ENCODE data around the gene PSIP1.
"Not testable (repeated sequence)": the region's sequence is repeated elsewhere in the genome, so short reads cannot be mapped to it uniquely, and the experiment has no call there.

The PSIP1 gene

DNA sequence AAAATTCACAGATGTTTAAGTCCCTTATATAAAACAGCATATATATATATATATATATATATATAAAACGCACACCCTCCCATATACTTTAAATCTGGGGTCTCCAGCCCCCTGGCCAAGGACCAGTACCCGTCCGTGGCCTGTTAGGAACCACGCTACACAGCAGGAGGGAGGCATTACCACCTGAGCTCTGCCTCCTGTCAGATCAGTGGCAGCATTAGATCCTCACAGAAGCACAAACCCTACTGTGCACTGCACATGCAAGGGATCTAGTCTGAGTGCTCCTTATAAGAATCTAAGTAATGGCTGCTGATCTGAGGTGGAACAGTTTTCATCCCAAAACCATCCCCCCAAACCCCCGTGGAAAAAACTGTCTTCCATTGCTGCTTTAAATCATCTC lies 9.0 kb downstream of the PSIP1 start:
- no peak for DNase-seq (ENCODE audit: low spot score)

DNA sequence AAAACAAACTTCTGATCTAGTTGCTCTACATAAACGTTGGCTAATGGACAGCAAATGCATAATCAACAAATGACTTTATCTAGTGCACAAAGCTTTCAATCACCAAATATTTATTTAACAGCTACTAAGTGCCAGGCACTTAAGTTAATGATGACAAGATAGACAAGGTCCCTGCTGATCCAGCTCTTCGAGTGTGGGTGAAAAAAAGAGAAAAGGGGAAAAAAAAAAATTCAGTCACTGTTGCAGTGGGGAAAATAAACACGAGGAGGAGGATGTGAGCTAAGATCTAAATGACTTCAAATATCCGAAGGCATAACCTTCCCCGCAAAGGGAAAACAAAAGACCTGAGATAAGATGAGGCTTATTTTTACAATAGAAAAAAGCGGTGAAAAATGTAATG lies 9.6 kb downstream of the PSIP1 start:
- no peak for DNase-seq (ENCODE audit: low spot score)

DNA sequence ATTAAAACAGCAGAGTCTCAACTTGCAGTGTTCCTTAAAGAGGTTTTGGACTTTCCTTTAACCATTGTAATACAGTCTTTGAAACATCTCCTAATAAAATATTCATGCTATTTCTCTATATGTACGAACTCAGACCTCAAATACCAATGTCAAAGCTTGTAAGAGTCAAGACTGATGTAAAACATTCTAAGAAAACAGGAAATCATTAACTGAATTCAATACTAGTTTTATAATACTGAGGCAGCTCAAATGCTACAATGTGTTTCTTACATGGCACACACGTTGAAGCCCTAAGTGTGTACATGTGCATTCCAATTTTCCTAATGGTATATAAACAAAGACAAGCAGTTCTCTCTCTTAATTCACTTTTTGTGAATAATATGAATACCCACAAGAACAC lies 11.6 kb downstream of the PSIP1 start:
- no peak for DNase-seq (ENCODE audit: low spot score)

DNA sequence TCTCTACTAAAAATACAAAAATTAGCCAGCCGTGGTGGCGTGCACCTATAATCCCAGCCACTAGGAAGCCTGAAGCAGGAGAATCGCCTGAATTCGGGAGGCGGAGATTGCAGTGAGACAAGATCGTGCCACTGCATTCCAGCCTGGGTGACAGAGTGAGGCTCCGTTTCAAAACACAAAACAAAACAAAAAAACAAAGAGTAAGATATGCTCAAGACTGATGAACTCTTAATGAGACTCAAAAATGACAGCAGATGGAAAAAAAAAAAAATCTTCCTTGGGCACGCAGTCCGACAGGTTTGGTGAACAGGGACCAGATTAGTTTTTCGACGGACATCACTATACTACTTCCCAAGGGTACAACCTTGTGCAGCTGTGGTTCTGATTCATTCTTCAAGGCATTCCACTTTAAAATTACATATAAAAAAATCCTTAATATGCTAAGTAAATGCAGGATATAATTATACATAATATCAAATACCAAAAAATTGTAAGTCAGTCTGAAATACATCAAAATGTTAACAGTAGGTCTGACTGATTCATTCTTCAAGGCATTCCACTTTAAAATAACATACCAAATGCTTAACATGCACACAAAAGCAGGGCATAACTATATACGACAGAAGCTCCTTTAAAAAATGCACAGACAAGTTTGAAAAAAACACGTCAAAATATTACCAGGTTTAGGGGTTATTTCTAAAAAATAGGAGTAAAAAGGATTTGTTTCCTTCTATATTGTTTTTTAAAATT lies 12.3 kb downstream of the PSIP1 start:
- DNase-seq (ENCODE audit: low spot score), result no peak

DNA sequence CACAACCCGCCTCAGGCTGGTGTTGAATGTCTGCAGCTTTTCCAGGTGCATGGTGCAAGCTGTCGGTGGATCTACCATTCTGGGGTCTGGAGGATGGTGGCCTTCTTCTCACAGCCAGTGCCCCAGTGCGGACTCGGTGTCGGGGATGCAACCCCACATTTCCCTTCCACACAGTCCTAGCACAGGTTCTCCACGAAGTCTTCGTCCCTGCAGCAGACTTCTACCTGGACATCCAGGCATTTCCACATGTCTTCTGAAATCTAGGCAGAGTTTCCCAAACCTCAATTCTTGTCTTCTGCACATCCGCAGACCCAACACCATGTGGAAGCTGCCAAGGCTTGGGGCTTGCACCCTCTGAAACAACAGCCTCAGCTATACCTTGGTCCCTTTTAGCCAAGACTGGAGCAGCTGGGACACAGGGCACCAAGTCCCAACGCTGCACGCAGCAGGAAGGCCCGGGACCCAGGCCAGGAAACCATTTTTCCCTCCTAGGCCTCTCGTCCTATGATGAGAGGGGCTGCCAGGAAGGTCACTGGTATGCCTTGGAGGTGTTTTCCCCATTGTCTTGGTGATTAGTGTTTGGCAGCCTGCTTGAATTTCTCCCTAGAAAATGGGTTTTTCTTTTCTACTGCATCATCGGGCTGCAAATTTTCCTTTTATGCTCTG lies 18.2 kb downstream of the PSIP1 start:
- DNase-seq (ENCODE audit: low spot score), result no peak

DNA sequence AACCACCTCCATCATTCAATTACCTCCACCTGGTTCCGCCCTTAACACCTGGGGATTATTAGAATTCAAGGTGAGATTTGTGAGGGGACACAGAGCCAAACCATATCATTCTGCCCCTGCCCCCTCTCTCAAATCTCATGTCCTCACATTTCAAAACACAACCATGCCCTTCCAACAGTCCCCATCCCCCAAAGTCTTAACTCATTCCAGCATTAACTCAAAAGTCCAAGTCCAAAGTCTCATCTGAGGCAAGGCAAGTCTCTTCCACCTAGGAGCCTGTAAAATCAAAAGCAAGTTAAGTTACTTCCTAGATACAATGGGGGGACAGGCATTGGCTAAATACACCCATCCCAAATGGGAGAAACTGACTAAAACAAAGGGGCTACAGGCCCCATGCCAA lies 18.8 kb downstream of the PSIP1 start:
- no peak for DNase-seq (ENCODE audit: low spot score)

DNA sequence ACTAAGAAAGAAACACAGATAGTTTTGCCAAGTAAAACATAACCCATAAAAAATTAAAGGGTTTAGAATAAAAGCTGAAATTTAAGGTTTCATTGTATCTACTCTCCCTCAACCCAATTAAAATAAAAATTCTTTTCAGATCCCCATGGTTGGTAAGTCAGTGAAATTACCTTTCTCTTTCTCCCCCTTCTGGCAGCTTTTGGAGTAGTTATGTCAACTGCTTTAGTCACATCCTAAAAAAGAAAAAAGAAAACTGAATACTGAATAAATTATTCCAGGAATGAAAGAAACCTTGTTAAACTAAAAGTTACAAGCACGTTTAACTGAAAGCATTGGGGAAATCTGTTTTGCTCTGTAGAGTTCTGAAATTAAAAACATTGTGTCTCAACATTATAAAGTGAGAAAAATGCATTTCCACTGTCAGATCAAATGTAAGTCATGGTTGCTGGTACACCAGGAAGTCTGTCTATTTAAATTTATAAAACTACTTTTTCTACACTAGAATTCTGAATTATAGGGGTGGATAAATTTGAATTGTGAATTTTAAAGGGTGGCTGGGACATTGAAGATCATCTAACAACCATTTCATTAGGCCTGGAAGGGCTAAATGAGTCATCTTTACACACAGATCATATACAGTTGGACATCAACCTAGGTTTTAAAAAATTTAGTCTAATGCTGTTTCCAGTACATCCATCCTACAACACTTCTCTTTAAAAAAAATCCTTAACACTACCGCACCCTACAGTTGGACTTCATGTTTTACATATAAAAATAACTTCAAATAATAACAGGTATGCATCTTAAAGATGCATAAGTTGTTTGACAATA lies 24.7 kb downstream of the PSIP1 start:
- peak; percentile 10 for DNase-seq (ENCODE audit: low spot score)

DNA sequence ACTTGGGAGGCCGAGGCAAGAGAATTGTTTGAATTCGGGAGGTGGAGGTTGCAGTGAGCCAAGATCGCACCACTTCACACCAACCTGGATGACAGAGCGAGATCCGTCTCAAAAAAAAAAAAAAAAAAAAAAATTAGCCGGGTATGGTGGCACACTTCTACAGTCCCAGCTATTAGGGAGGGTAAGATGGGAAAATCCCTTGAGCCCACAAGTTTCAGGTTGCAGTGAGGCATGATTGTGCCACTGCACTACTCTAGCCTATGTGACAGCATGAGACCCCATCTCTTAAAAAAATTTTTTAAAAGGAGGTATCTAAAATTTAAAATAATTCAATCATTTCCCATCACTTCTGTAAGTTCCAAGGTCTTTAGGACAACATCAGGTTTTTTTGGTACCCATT lies 26.0 kb downstream of the PSIP1 start:
- no peak for DNase-seq (ENCODE audit: low spot score)

DNA sequence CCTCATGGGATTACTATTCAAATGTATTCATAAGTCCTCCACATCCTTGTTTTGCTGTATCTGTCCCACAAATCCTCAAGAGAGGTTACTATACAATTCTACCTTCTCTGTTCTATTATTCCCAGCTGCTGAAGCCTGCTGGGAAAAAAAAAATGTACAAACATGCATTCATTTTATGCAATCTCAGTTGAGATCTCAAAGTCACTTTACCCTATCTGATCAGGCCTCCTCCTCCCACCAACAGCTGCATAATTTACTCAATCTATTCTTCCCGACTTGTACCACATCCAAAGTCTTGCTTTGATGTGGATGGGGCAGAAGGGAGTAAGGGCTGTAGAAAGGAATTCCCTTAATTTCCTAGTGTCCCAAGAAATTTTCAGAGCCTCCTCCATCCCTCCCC lies 28.6 kb downstream of the PSIP1 start:
- no peak for DNase-seq (ENCODE audit: low spot score)

DNA sequence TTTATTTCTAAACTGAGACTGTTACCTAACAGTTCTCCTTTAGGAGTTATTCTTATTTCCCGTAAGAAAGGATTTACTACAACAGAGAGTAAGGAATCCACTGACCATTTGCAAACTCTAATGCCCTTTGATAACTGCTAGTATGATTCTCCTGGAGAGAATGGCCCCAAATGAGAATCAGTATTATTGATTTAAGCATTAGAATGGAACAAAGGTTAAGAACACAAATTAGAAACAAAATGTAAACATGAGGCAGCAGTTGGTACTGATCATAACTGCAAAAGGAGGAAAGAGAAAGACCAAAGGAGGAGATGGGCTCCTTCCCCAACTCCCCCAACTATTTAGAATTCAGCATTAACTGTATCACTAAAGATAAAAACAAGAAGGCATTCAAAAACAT lies 30.7 kb downstream of the PSIP1 start:
- DNase-seq (ENCODE audit: low spot score), result no peak

DNA sequence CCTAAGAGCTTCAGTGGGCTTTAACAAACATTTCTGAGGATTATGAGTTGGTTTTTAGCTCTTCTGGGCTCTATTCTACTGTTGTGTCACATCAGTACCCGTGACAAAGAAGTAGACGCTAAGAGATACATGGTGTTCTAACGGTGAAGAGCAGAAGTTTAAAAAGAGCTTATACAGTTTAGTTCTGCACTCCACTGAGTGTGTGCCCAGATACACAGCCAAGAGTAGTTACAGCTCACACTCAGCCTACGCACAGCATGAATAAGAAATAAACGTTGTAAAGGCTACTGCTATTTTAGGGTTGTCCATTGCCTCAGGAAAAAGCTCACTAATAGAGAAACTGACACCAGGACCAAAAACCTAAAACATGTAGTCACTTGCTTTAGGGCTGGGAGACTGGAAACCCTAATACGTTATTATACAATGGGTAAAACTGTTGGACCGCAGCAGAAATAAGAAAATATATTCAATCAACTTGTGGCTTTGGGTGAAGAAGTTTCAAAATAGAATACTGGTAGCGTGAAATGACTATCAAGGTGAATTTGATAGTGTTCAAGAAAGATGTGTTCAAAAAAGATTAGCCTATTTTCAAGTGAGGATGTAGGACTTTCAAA lies 34.7 kb downstream of the PSIP1 start:
- DNase-seq (ENCODE audit: low spot score), result no peak

DNA sequence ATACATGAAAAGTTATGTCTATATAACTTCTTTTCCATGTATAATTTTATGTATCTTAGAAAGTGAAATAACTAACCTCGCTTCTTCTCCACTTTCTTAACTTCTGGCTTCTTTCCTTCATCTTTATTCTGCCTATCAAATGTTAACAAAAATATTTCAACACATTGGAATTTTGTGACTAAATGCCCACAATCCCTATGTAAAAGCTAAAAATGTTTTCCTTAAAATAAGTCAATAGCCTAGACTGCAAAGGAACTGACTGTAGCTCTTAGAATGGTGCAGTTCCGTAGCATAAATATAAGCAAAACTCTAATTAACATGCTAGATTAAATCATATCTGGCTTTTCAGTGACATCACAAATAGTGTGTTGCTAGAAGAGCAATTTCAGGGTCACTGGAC lies 40.9 kb downstream of the PSIP1 start:
- no peak for DNase-seq (ENCODE audit: low spot score)

DNA sequence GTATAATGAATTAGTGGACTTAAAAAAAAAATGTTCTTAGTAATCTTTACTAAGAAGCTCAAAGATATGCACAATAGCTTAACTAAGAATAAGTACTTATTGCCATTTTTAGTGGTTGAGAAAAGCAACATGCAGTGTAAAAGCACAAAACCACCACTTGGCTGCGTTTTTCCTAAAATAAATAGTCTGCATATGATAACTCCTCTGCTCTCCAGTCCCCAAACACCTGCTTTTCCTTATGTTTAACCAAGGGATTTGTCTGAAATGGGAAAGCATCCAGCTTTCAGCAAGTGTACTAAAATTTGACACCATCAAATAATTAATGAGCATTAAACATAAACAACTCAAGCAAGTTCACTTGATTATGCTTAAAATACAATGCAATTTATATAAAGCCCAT lies 41.4 kb downstream of the PSIP1 start:
- DNase-seq (ENCODE audit: low spot score), result no peak

DNA sequence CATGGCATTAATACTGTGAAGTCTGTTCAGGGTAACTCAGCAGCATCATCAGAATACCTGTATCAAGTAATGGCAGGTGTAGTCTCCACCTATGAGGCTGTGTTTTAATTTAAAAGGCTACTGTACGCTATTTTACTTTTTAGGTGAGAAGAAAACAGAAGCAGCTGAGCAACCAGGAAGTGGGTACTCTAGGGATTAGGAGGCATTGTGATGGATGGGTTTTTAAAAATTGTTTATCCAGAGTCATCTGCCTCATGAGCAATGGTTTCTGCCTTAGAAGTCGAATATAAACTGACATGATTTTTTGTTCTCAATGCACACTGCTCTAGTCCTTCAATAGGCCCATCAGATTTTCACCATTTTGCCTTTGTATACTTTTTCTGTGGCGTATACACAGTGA lies 42.6 kb downstream of the PSIP1 start:
- DNase-seq (ENCODE audit: low spot score), result no peak

DNA sequence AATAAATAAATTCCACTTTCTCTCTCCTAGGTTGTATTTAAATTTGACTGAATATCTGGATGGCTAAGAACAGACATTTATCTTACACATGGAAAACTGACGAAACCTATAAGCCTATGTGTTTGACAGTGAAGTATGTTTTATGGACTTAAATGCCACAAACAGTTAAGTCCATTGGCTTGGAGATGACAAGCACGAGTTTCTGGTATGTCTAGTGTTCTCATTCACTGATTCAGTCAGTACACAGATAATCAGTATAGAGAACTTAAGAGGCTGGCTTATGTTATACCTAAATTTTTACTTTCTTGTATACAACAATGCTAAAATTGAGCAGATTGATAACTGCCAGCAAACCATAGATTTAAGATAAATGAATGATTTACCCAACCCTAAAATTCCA lies 49.2 kb downstream of the PSIP1 start:
- DNase-seq (ENCODE audit: low spot score), result no peak

DNA sequence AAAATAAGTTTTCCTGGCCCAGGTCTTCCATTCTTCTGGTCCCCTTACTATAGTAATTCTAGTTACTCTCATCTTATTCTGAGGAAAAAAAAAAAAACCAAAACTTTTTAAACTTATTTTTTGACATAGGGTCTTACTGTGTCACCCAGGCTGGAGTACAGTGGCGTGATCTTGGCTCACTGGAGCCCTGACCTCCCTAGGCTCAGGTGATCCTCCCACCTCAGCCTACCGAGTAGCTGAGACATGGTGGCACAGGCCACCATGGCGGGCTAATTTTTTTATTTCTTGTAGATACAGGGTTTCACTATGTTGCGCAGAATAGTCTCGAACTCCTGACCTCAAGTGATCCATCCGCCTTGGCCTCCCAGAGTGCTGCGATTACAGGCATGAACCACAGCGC lies 49.7 kb downstream of the PSIP1 start:
- no peak for DNase-seq (ENCODE audit: low spot score)

DNA sequence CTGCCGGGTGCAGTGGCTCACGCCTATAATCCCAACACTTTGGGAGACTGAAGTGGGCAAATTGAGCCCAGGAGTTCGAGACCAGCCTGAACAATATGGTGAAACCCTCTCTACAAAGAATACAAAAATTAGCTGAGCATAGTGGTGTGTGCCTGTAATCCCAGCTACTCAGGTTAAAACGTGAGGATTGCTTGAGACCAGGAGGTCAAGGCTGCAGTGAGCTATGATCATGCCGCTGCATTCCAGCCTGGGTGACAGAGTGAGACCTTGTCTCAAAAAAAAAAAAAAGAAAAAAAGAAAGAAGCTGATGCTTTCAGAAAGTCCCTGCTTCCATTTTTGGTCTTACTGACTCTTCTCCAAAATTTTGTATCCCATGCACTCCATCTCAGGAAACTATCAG lies 56.8 kb downstream of the PSIP1 start:
- no peak for DNase-seq (ENCODE audit: low spot score)

DNA sequence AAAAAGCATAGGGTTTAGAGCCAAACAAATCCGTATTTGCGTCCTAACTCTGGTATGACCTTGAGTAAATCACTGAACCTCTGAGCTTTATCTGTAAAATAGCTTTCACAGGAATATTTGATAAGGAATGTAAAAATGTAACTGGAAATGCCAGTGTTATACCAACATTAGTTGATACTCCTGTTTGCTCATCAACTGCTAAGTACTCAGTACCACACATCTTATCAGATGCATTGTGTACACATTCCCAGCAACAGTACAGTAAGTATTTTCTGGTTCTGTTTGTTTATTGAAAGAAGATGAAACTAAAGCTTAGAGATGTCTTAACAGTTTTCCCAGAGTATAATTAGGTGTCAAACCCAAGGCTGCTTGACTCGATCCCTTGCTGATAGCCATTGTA lies 66.6 kb downstream of the PSIP1 start:
- no peak for DNase-seq (ENCODE audit: low spot score)

DNA sequence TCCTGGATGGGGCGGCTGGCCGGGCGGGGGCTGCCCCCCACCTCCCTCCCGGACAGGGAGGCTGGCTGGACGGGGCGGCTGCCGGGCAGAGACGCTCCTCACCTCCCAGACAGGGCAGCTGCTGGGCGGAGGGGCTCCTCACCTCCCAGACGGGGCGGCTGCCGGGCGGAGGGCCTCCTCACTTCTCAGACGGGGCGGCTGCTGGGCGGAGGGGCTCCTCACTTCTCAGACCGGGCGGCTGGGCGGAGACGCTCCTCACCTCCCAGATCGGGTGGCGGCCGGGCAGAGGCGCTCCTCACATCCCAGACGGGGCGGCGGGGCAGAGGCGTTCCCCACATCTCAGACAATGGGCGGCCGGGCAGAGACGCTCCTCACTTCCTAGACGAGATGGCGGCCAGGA lies 68.5 kb downstream of the PSIP1 start:
- DNase-seq (ENCODE audit: low spot score), result not testable (repeated sequence)

DNA sequence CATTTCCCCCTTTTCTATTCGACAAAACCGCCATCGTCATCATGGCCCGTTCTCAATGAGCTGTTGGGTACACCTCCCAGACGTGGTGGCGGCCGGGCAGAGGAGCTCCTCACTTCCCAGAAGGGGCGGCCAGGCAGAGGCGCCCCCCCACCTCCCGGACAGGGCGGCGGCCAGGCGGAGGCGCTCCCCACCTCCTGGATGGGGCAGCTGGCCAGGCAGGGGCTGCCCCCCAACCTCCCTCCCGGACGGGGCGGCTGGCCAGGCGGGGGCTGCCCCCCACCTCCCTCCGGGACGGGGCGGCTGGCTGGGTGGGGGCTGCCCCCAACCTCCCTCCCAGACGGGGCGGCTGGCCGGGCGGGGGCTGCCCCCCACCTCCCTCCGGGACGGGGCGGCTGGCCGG lies 68.9 kb downstream of the PSIP1 start:
- not testable (repeated sequence) for DNase-seq (ENCODE audit: low spot score)

DNA sequence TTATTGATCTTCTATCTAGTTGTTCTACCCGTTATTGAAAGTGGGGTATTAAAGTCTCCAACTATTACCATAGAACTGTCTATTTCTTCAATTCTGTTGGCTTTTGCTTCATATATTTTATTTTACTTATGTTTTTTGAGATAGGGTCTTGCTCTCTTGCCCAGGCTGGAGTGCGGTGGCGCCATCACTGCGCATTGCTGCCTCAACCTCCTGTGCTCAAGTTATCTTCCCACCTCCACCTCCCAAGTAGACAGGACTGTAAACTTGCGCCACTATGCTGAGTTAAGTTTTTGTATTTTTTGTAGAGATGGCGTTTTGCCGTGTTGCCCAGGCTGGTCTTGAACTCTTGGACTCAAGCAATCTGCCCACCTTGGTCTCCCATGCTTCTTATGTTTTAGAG lies 71.9 kb downstream of the PSIP1 start:
- DNase-seq (ENCODE audit: low spot score), result no peak

DNA sequence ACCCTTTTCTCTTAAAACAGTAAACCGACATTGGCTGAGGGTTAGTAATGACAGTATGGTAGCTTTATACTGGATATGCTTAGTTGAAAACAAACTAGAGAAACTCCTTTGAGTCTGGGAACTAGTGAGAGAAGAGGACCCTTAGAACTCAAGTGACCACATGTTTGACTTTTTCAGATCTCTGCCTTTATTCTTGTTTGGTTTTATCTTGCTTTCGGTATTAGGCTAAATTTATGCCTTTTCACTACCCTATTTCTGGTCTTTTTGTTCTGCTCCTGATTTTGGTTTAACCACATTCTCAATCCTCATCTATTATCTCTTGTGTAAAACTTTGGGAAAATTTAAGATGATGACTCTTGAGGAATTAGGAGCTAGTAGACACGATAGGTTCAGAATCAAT lies 77.1 kb downstream of the PSIP1 start:
- no peak for DNase-seq (ENCODE audit: low spot score)

DNA sequence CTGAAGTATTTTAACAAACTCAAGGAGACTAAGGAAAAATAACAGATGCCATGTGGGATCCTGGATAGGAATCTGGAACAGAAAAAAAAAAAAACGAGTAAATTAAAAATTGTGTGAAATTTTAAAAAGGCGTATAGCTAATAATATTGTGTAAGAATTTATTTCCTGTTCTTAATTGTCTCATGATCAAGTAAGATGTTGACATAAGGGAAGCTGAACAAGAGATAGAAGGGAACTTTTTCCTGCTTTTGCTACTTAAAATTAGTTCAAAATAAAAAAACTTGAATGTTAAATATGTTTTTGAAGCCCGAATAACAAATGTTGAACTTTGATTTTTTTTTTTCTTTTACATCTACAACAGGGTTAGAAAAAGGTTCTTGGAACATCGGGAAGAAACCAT lies 77.6 kb downstream of the PSIP1 start:
- DNase-seq (ENCODE audit: low spot score), result no peak

Data from D341Med (cell line).